ENCODE data around the gene S100PBP.
A peak's percentile ranks its signal among the peaks of the same experiment; 100 is the strongest.

The S100PBP gene

GRCh38 chr1:32813941-32814739 lies 3.3 kb upstream of the S100PBP start:
- Histone ChIP-seq H3K27ac (ENCODE audit: poor library complexity, severe bottlenecking) (no peak overlapping the region), H3K36me3 (ENCODE audit: low read depth) (peaks cover 78% of the 10 kb centered on the region), H3K4me3 (ENCODE audit: severe bottlenecking) (no peak overlapping the region), H3K4me1 (ENCODE audit: insufficient read depth, poor library complexity, severe bottlenecking) (peaks cover 12% of the 10 kb centered on the region), H3K27me3 (ENCODE audit: insufficient read depth, poor library complexity, severe bottlenecking) (no peaks in the 10 kb centered on the region), H3K9me3 (ENCODE audit: severe bottlenecking) (no peaks in the 10 kb centered on the region)
- ATAC-seq (ENCODE audit: low read depth) (no peak), DNase-seq (ENCODE audit: low spot score) (no peak)
- TF ChIP-seq CTCF (IDR thresholded peaks at IDR 0.05; ENCODE audit: poor library complexity, severe bottlenecking), result no peak

GRCh38 chr1:32816676-32817158 lies 736 bp upstream of the S100PBP start:
- Histone ChIP-seq H3K4me3 (ENCODE audit: severe bottlenecking) (peak overlapping the region; percentile 95), H3K9me3 (ENCODE audit: severe bottlenecking) (no peaks in the 10 kb centered on the region), H3K27ac (ENCODE audit: poor library complexity, severe bottlenecking) (peak overlapping the region; percentile 84), H3K36me3 (ENCODE audit: low read depth) (peaks cover 58% of the 10 kb centered on the region), H3K4me1 (ENCODE audit: insufficient read depth, poor library complexity, severe bottlenecking) (peaks cover 12% of the 10 kb centered on the region), H3K27me3 (ENCODE audit: insufficient read depth, poor library complexity, severe bottlenecking) (no peaks in the 10 kb centered on the region)
- DNase-seq (ENCODE audit: low spot score) (no peak), ATAC-seq (ENCODE audit: low read depth) (peak; percentile 22)
- no peak for TF ChIP-seq CTCF (IDR thresholded peaks at IDR 0.05; ENCODE audit: poor library complexity, severe bottlenecking)

GRCh38 chr1:32817815-32818786 lies 648 bp downstream of the S100PBP start:
- Histone ChIP-seq H3K9me3 (ENCODE audit: severe bottlenecking) (no peaks in the 10 kb centered on the region), H3K4me3 (ENCODE audit: severe bottlenecking) (peak overlapping the region; percentile 95), H3K4me1 (ENCODE audit: insufficient read depth, poor library complexity, severe bottlenecking) (peaks cover 12% of the 10 kb centered on the region), H3K36me3 (ENCODE audit: low read depth) (peaks cover 47% of the 10 kb centered on the region), H3K27me3 (ENCODE audit: insufficient read depth, poor library complexity, severe bottlenecking) (no peaks in the 10 kb centered on the region), H3K27ac (ENCODE audit: poor library complexity, severe bottlenecking) (peak overlapping the region; percentile 84)
- ATAC-seq (ENCODE audit: low read depth), result peak; percentile 24
- no peak for TF ChIP-seq CTCF (IDR thresholded peaks at IDR 0.05; ENCODE audit: poor library complexity, severe bottlenecking)
- DNase-seq (ENCODE audit: low spot score), result peak; percentile 47

- ATAC-seq (ENCODE audit: low read depth) (no peak), DNase-seq (ENCODE audit: low spot score) (no peak)
- H3K4me3 ChIP-seq (ENCODE audit: severe bottlenecking), result peak overlapping the region; percentile 95
- peak overlapping the region; percentile 84 for H3K27ac ChIP-seq (ENCODE audit: poor library complexity, severe bottlenecking)
- H3K4me1 ChIP-seq (ENCODE audit: insufficient read depth, poor library complexity, severe bottlenecking), result peaks cover 12% of the 10 kb centered on the region
- no peaks in the 10 kb centered on the region for H3K27me3 ChIP-seq (ENCODE audit: insufficient read depth, poor library complexity, severe bottlenecking)
- no peak for TF ChIP-seq CTCF (IDR thresholded peaks at IDR 0.05; ENCODE audit: poor library complexity, severe bottlenecking)
- H3K36me3 ChIP-seq (ENCODE audit: low read depth), result peaks cover 39% of the 10 kb centered on the region
- H3K9me3 ChIP-seq (ENCODE audit: severe bottlenecking), result no peaks in the 10 kb centered on the region
Observed at GRCh38 chr1:32818804-32819541, 1.5 kb downstream of the S100PBP start.
